ENCODE results near the gene TRAF3IP1.

DNA sequence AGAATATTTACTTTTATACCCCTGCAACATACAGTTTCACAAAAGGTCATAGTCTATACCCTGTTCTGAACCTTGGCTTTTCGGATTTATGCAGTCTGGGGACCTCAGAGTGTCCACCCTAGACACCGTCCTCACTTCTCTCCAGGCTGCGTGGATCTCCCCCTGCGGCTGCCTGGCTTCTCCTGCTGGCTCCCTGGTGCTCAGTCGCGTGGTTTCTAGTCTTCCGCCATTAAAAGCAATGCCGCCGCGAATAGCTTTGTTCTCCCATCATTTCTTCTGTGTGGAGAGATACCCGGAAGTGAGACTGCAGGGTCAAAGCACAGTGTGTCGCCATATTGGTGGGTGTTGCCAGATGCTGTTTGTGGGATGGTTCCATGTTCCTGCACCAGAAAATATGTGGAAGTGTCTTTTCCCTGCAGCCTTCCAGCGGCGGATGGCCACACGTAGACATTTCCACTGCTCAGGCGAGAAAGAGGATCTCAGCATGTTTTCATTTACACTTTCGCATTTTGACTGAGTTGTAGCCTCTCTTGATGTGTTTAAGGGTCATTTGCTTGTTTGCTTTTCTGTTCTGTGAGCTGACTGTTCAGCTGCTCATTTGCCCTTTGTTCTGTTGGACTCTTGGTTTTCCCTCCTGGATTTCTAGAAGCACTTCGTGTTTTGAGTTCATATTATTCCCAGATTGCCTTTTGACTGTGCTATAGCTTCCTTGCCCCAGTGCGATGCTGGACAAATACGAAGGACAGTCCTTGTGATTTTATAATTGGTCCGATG lies 83.5 kb downstream of the TRAF3IP1 start:
- no peak for TF ChIP-seq CTCF (IDR thresholded peaks at IDR 0.05)
- no peak for TF ChIP-seq EP300 (IDR thresholded peaks at IDR 0.05)
